SW 1271 (cell line): ENCODE data around the gene MTFR1L.

ENCODE experiments used
- DNase-seq, 2 experiments: peaks; one replicate each; lab custom pipeline; 2025; lab: John Stamatoyannopoulos, UW

Gene MTFR1L

GRCh38 chr1:25790472-25790871 lies 29.3 kb upstream of the MTFR1L start:
- DNase-seq, result no peak

- no peak for DNase-seq
Measured at GRCh38 chr1:25792115-25792514, 27.6 kb upstream of the MTFR1L start.

GRCh38 chr1:25793585-25794170 lies 26.1 kb upstream of the MTFR1L start:
- DNase-seq, result no peak

GRCh38 chr1:25794325-25794724 lies 25.4 kb upstream of the MTFR1L start:
- DNase-seq, result no peak

- DNase-seq, result no peak
Measured at GRCh38 chr1:25795211-25795610, 24.5 kb upstream of the MTFR1L start.

GRCh38 chr1:25795946-25796810 lies 23.6 kb upstream of the MTFR1L start:
- no peak for DNase-seq

- DNase-seq, result peak in 1 of 2 experiments; percentile 50
Measured at GRCh38 chr1:25796811-25797458, 22.8 kb upstream of the MTFR1L start.

GRCh38 chr1:25797939-25798338 lies 21.8 kb upstream of the MTFR1L start:
- DNase-seq, result peak in 1 of 2 experiments; percentile 3

GRCh38 chr1:25798666-25799351 lies 20.9 kb upstream of the MTFR1L start:
- DNase-seq, result no peak

- DNase-seq, result no peak
Measured at GRCh38 chr1:25799352-25799934, 20.3 kb upstream of the MTFR1L start.

- peak in 1 of 2 experiments; percentile 7 for DNase-seq
Measured at GRCh38 chr1:25799935-25800702, 19.6 kb upstream of the MTFR1L start, which contains the start of gene SELENON. Gene SELENON (plus strand): TSS chr1:25800193. CDS start chr1:25800231, 38 bp downstream.

- DNase-seq, result no peak
Measured at GRCh38 chr1:25800703-25801377, 18.9 kb upstream of the MTFR1L start.

GRCh38 chr1:25802915-25803314 lies 16.8 kb upstream of the MTFR1L start:
- DNase-seq, result no peak

- no peak for DNase-seq
Measured at GRCh38 chr1:25803368-25803767, 16.4 kb upstream of the MTFR1L start.

GRCh38 chr1:25804244-25804963 lies 15.3 kb upstream of the MTFR1L start:
- no peak for DNase-seq

GRCh38 chr1:25804964-25805862 lies 14.5 kb upstream of the MTFR1L start:
- no peak for DNase-seq

GRCh38 chr1:25805863-25806225 lies 13.9 kb upstream of the MTFR1L start:
- no peak for DNase-seq

- no peak for DNase-seq
Measured at GRCh38 chr1:25806418-25806817, 13.3 kb upstream of the MTFR1L start.
